Mesothelial cell of epicardium (in vitro differentiated cells): Measurements from ENCODE around the gene KCNN3. TPM values are rescaled to one million over a fixed set of nuclear protein-coding genes. Genes with fewer than 3 reads are reported as not detected.

Source experiments
- DNase-seq, 2 experiments: peaks; one replicate each; pipeline ENCODE4 v3.0.0; 2021; ENCODE audit warnings: low spot score in 2 of 2; ENCODE audit not compliant: unreplicated experiment in 2 of 2
- H3K27ac Mint-ChIP-seq: 2 replicates; pipeline ENCODE4 v1.8.0; 2021; ENCODE audit warnings: mixed read lengths
- H3K27me3 Mint-ChIP-seq: 2 replicates; pipeline ENCODE4 v1.8.0; 2021; ENCODE audit warnings: low read depth, mixed read lengths
- H3K36me3 Mint-ChIP-seq: 2 replicates; pipeline ENCODE4 v1.8.0; 2021; ENCODE audit warnings: mixed read lengths
- H3K4me1 Mint-ChIP-seq: 2 replicates; pipeline ENCODE4 v1.8.0; 2021; ENCODE audit warnings: mixed read lengths
- H3K4me3 Mint-ChIP-seq: 2 replicates; pipeline ENCODE4 v1.8.0; 2021; ENCODE audit warnings: mild to moderate bottlenecking, moderate library complexity, mixed read lengths
- H3K9me3 Mint-ChIP-seq: 2 replicates; pipeline ENCODE4 v1.8.0; 2021; ENCODE audit warnings: mixed read lengths
- total RNA-seq: library from RNA; stranded (reverse); gene quantifications from 3 replicates; pipeline ENCODE4 v1.2.1, GENCODE V29; 2021
- TF ChIP-seq, protein P1 (sequence below): fragments of 200-600 bp; sonication (generic); IDR thresholded peaks from one replicate; pipeline ENCODE4 v1.5.0; 2021; ENCODE audit warnings: antibody characterized with exemption; ENCODE audit not compliant: unreplicated experiment

The KCNN3 gene
- total RNA-seq, 1 donor from 2014 or later: 1.2 TPM

DNA sequence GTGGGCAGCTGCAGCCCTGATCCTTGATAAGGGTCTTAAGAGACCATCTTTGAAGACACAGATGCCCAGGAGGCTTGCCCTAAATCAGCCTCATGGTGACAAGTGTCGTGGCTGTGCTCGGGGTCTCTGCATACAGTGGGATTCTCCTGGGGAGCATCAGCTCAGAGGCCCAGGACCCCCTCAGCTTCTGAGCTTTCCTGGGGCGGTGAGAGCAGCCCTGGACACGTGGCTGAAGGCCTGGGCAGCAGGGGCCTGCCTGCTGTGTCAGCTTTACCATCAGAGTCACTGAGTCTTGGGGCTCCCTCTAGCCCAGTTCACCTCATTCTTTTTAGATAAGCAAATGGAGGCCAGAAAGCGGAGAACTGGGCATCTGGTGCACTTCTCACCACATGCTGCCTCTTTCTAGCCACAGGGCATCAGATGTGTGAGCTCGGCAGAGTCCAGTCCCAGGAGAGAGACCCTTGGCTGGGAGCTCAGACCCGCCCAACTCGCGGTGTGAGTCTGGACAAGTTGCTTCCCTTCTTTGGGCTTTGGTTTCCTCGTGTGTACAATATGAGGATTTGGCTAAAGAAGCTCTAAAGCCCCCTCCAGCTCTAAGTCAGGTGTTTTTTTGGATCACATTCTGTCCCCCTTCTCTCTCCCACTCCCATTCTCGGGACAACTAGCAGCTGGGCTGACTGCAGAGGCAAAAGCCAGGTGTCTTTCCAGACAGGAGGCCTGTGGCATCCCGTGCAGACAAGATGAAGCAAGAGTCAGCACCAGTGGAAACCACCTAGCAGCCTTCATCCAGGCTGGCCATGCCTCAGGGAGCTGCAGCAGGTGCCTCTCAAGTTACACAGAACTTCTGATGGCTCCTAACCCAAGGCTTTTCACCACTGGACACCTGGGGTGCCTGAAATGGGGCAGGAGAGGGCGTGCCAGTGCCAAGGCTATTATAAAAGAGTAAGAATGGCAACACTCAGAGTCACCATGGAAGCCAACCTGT lies 119.1 kb downstream of the KCNN3 start:
- H3K9me3 Mint-ChIP-seq: no peaks in the 10 kb centered on the region
- peaks cover 66% of the 10 kb centered on the region for H3K27me3 Mint-ChIP-seq
- no peak for DNase-seq
- peaks cover 21% of the 10 kb centered on the region for H3K4me1 Mint-ChIP-seq
- no peak overlapping the region for H3K27ac Mint-ChIP-seq
- H3K36me3 Mint-ChIP-seq: no peaks in the 10 kb centered on the region
- TF ChIP-seq, protein P1, sequence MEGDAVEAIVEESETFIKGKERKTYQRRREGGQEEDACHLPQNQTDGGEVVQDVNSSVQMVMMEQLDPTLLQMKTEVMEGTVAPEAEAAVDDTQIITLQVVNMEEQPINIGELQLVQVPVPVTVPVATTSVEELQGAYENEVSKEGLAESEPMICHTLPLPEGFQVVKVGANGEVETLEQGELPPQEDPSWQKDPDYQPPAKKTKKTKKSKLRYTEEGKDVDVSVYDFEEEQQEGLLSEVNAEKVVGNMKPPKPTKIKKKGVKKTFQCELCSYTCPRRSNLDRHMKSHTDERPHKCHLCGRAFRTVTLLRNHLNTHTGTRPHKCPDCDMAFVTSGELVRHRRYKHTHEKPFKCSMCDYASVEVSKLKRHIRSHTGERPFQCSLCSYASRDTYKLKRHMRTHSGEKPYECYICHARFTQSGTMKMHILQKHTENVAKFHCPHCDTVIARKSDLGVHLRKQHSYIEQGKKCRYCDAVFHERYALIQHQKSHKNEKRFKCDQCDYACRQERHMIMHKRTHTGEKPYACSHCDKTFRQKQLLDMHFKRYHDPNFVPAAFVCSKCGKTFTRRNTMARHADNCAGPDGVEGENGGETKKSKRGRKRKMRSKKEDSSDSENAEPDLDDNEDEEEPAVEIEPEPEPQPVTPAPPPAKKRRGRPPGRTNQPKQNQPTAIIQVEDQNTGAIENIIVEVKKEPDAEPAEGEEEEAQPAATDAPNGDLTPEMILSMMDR: no peak
- H3K4me3 Mint-ChIP-seq: no peak overlapping the region

DNA sequence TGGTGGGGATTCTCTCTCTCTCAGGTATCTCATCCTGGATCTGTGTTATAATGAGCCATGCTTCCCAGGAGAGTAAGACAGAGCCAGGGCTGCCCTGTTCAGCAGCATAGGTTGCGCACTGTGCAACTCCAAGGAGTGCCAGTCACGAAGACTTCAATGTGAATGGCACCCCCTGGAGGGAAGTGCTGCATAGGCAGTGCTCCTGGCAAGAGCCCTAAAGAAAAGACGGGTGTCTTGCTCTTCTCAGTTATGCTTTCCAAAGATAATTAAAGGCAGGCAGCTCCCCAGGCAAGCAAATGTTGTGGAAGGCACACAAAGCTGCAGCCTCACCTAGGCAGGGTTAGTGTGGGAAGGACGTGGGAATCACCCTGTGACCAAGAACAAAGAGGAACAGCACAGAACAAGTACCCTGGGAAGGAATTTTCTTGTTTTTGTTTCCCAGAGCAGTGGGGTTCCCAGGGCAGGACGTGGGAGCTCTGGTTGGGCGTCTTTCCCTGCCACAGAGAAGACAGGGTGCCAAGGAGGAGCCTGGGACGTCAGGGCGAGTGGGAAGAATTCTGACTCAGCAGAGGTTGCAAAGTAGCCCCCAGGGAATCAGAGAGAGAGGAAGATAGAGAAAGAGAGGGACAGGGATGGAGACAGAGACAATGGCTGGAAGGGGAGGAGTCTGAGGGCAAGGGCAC lies 120.9 kb downstream of the KCNN3 start:
- peaks cover 21% of the 10 kb centered on the region for H3K4me1 Mint-ChIP-seq
- H3K27me3 Mint-ChIP-seq: peaks cover 60% of the 10 kb centered on the region
- no peak for DNase-seq
- H3K36me3 Mint-ChIP-seq: no peaks in the 10 kb centered on the region
- H3K4me3 Mint-ChIP-seq: no peak overlapping the region
- TF ChIP-seq, protein P1: no peak
- H3K9me3 Mint-ChIP-seq: no peaks in the 10 kb centered on the region
- no peak overlapping the region for H3K27ac Mint-ChIP-seq

DNA sequence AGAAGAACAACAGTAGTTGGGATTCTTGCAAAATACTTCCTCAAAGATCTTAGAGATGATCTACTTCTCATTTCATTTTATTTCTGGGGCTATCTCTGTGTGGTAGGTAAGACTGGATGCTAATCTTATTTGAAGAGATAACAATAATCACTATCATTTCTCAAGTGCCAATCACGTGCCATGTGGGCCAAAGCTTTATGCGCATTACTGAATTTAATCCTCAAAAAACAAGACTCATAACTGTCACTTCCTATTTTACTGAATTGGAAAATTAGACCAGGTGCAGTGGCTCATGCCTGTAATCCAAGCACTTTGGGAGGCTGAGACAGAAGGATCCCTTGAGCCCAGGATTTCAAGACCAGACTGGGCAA lies 121.7 kb downstream of the KCNN3 start:
- H3K9me3 Mint-ChIP-seq: no peaks in the 10 kb centered on the region
- DNase-seq: no peak
- no peaks in the 10 kb centered on the region for H3K36me3 Mint-ChIP-seq
- TF ChIP-seq, protein P1: no peak
- peaks cover 61% of the 10 kb centered on the region for H3K27me3 Mint-ChIP-seq
- H3K4me1 Mint-ChIP-seq: peaks cover 21% of the 10 kb centered on the region
- H3K4me3 Mint-ChIP-seq: no peak overlapping the region
- H3K27ac Mint-ChIP-seq: peak overlapping the region; percentile 32

DNA sequence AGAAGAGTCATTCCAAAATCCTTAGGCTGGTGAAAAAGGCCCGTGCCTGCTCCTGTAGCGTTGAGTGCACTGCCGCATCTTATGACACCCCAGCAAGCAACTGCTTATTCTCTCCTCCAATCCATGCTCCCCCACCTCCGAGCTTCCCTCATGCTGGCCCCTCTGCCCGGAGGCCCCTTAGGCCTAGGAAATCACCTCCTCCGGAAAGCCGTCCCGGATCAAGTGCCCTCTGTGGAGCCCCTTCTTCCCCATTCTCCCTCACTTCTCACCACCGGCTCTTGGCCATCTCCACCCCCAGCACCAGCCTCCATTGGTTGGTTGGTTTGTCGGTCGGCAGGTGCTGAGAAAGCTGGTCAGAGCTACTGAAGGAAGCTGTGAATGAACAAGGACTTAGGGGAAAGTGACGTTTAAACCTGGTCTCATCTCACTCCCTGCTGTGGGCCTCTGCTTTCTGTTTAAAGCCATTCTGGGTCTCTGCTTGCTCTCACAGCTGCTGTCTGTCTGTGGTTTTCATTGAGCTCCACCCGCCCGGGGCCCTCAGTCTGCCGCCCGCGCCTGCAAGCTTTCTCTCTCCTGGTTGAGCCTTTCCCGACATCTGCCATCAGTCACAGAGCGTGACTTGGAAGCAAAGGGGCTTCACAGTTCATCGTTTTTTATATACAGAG lies 122.2 kb downstream of the KCNN3 start:
- Mint-ChIP-seq H3K27me3 (peaks cover 60% of the 10 kb centered on the region), H3K27ac (peak overlapping the region; percentile 32), H3K9me3 (no peaks in the 10 kb centered on the region), H3K36me3 (no peaks in the 10 kb centered on the region), H3K4me1 (peaks cover 21% of the 10 kb centered on the region), H3K4me3 (no peak overlapping the region)
- TF ChIP-seq, protein P1: no peak
- DNase-seq: peak in 1 of 2 experiments; percentile 58

DNA sequence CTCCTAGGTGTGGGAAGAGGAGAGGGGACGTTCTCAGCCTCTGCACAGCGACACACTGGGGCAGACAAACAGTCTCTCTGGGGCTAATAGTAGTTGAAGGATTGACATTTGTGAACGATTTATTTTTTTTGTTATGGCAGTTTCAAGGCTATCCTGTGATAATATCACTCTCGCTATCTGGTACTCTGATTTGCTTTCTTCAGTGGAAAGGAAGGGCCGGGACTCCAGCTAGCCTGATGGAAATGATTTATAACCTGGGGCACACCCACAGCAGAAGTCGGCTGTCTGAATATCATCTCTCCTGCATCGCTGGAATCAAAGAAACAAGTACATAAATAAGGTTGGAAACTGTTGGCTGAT lies 122.7 kb downstream of the KCNN3 start:
- H3K9me3 Mint-ChIP-seq: no peaks in the 10 kb centered on the region
- peaks cover 63% of the 10 kb centered on the region for H3K27me3 Mint-ChIP-seq
- no peak for DNase-seq
- TF ChIP-seq, protein P1: no peak
- no peak overlapping the region for H3K27ac Mint-ChIP-seq
- no peaks in the 10 kb centered on the region for H3K36me3 Mint-ChIP-seq
- peaks cover 21% of the 10 kb centered on the region for H3K4me1 Mint-ChIP-seq
- H3K4me3 Mint-ChIP-seq: no peak overlapping the region
